Spleen (tissue), 7 donors: ENCODE data around the gene AIM2.

ENCODE experiments used
- CTCF ChIP-seq, 11 experiments: fragments of 200-600 bp in 7 of 11; fragments of 450-650 bp in 4 of 11; sonication (generic) in 4 of 11; IDR thresholded peaks in 8 of 11; conservative IDR thresholded peaks in 3 of 11; 1 replicate in 7 of 11; 2 replicates in 4 of 11; pipeline versions ENCODE4 v1.4.0 to v1.8.0; 2016 to 2021; ENCODE audit warnings: antibody characterized with exemption in 11 of 11, inconsistent platforms in 4 of 11, mild to moderate bottlenecking in 1 of 11
- POLR2A ChIP-seq, 3 donors: fragments of 450-650 bp; IDR thresholded peaks; one replicate each; pipeline ENCODE4 v1.5.1; 2017; ENCODE audit warnings: antibody characterized with exemption in 3 of 3, mild to moderate bottlenecking in 1 of 3
- POLR2AphosphoS5 ChIP-seq, 3 donors: sonication (generic); formaldehyde crosslinking; IDR thresholded peaks; one replicate each; pipeline ENCODE4 v1.5.1; 2017; ENCODE audit warnings: antibody characterized with exemption in 3 of 3
- donor health status: DM: no; HTN: no; CAD: no; lungs with moderate emphysema.
- donor health status: DM: no; HTN: no; CAD: no.
- donor health status: DM: no; HTN: no; CAD: no.

GRCh38 chr1:159098596-159098995 is 22.0 kb upstream of the AIM2 start:
- no peak for TF ChIP-seq CTCF (IDR thresholded peaks at IDR 0.05 in 8 of 11, conservative IDR thresholded peaks at IDR 0.05 in 3 of 11)
- no peak for TF ChIP-seq POLR2AphosphoS5 (IDR thresholded peaks at IDR 0.05)
- no peak for TF ChIP-seq POLR2A (IDR thresholded peaks at IDR 0.05)
